CD14-positive monocyte (primary cell): Measurements from ENCODE around the gene RPS28. TPM values are rescaled to one million over a fixed set of nuclear protein-coding genes. Genes with fewer than 3 reads are reported as not detected.

ENCODE experiments used
- DNase-seq, 3 donors: peaks; one replicate each; pipeline ENCODE4 v3.0.0-alpha.2; 2011 to 2022
- H2AFZ ChIP-seq: 2 replicates; pipeline ENCODE4 v1.6.0; 2012; ENCODE audit warnings: mild to moderate bottlenecking, low read depth, low read length, inconsistent platforms; ENCODE audit not compliant: insufficient read depth, poor library complexity, severe bottlenecking
- H3K27ac ChIP-seq, 2 donors: 1 replicate in 1 of 2; 2 replicates in 1 of 2; pipeline ENCODE4 v1.5.1; 2012 to 2013; ENCODE audit warnings: low read length in 2 of 2, control low read depth in 1 of 2, inconsistent platforms in 1 of 2, low read depth in 1 of 2, mild to moderate bottlenecking in 1 of 2
- H3K27me3 ChIP-seq, 2 donors: one replicate each; pipeline versions ENCODE4 v1.6.0 to v1.6.1; 2011 to 2013; ENCODE audit warnings: low read length in 2 of 2; ENCODE audit not compliant: control insufficient read depth in 2 of 2, insufficient read depth in 2 of 2
- H3K36me3 ChIP-seq, 2 donors: replicated peaks in 1 of 2; 1 replicate in 1 of 2; 2 replicates in 1 of 2; pipeline versions ENCODE4 v1.5.1 to v1.6.1; 2012 to 2013; ENCODE audit warnings: low read length in 2 of 2, control low read depth in 1 of 2, inconsistent platforms in 1 of 2, mild to moderate bottlenecking in 1 of 2; ENCODE audit not compliant: insufficient read depth in 2 of 2, control insufficient read depth in 1 of 2
- H3K4me1 ChIP-seq, 2 donors: 1 replicate in 1 of 2; 2 replicates in 1 of 2; pipeline versions ENCODE4 v1.5.1 to v1.6.1; 2012 to 2013; ENCODE audit warnings: low read length in 2 of 2, control low read depth in 1 of 2, inconsistent platforms in 1 of 2, mild to moderate bottlenecking in 1 of 2, moderate library complexity in 1 of 2; ENCODE audit not compliant: insufficient read depth in 2 of 2, control insufficient read depth in 1 of 2
- H3K4me2 ChIP-seq: replicated peaks from 2 replicates; pipeline ENCODE3; 2012; ENCODE audit warnings: low read length, moderate library complexity, mild to moderate bottlenecking; ENCODE audit not compliant: poor library complexity, severe bottlenecking; ENCODE audit errors: extremely low read depth
- H3K4me3 ChIP-seq, 3 experiments: fragments of 200-600 bp in 1 of 3; sonication (generic) in 1 of 3; replicated peaks in 1 of 3; 1 replicate in 2 of 3; 2 replicates in 1 of 3; pipeline ENCODE4 v1.5.1; 2011 to 2013; ENCODE audit warnings: low read length in 3 of 3, mild to moderate bottlenecking in 3 of 3, control low read depth in 2 of 3, low read depth in 2 of 3, inconsistent platforms in 1 of 3, moderate library complexity in 1 of 3
- H3K79me2 ChIP-seq: 2 replicates; pipeline ENCODE4 v1.6.0; 2012; ENCODE audit warnings: mild to moderate bottlenecking, control low read depth, inconsistent platforms, low read length, moderate library complexity; ENCODE audit not compliant: insufficient read depth
- H3K9ac ChIP-seq: 2 replicates; pipeline ENCODE4 v1.6.0; 2017; ENCODE audit warnings: low read length, mild to moderate bottlenecking; ENCODE audit not compliant: insufficient read depth, poor library complexity, severe bottlenecking
- H3K9me3 ChIP-seq, 2 donors: replicated peaks in 1 of 2; 1 replicate in 1 of 2; 2 replicates in 1 of 2; pipeline versions ENCODE4 v1.5.1 to v1.6.1; 2012 to 2013; ENCODE audit warnings: low read length in 2 of 2, control low read depth in 1 of 2; ENCODE audit not compliant: control insufficient read depth in 1 of 2, insufficient read depth in 1 of 2
- H4K20me1 ChIP-seq: 2 replicates; pipeline ENCODE4 v1.6.0; 2012; ENCODE audit warnings: mild to moderate bottlenecking, low read length, control low read depth, moderate library complexity; ENCODE audit not compliant: insufficient read depth
- H3K27ac Mint-ChIP-seq, 7 donors: one replicate each; pipeline ENCODE4 v1.8.0; 2020; ENCODE audit warnings: mild to moderate bottlenecking in 7 of 7, mixed read lengths in 7 of 7, moderate library complexity in 6 of 7, inconsistent platforms in 2 of 7
- H3K27me3 Mint-ChIP-seq, 3 donors: one replicate each; pipeline ENCODE4 v1.8.0; 2021 to 2022; ENCODE audit warnings: low read depth in 3 of 3, mild to moderate bottlenecking in 3 of 3, mixed read lengths in 3 of 3, moderate library complexity in 3 of 3, inconsistent platforms in 1 of 3
- H3K36me3 Mint-ChIP-seq, 2 donors: one replicate each; pipeline ENCODE4 v1.8.0; 2020; ENCODE audit warnings: mixed read lengths in 2 of 2, inconsistent platforms in 1 of 2, mild to moderate bottlenecking in 1 of 2
- H3K4me1 Mint-ChIP-seq: one replicate; pipeline ENCODE4 v1.8.0; 2020; ENCODE audit warnings: mild to moderate bottlenecking, mixed read lengths
- H3K4me3 Mint-ChIP-seq, 2 donors: one replicate each; pipeline ENCODE4 v1.8.0; 2020; ENCODE audit warnings: mild to moderate bottlenecking in 2 of 2, mixed read lengths in 2 of 2, moderate library complexity in 1 of 2
- H3K9me3 Mint-ChIP-seq, 7 donors: one replicate each; pipeline ENCODE4 v1.8.0; 2020 to 2022; ENCODE audit warnings: mixed read lengths in 7 of 7, mild to moderate bottlenecking in 6 of 7, moderate library complexity in 6 of 7, inconsistent platforms in 2 of 7
- CTCF ChIP-seq: fragments of 200-600 bp; IDR thresholded peaks from one replicate; pipeline ENCODE4 v1.8.0; 2022; ENCODE audit warnings: antibody characterized with exemption, mild to moderate bottlenecking
- WGBS: methylation state at CpG from one replicate; pipeline ENCODE4 v1.1.5; 2013; ENCODE audit warnings: missing lambda C conversion rate; ENCODE audit not compliant: insufficient coverage; 5-methylcytosine and 5-hydroxymethylcytosine counted together
- intact Hi-C, 2 donors: fragments of 100-400 bp; cut with micrococcal nuclease; formaldehyde crosslinking; loops; one replicate each; pipeline versions ENCODE4 v1.15.0 to v1.15.1; 2023
- polyA plus RNA-seq, 3 donors: library from polyadenylated mRNA; depleted of rRNA in 1 of 3; unstranded in 2 of 3; stranded (reverse) in 1 of 3; fragments of 300-500 nt in 2 of 3; fragments of >200 nt in 1 of 3; fragmentation: Illumina TruSeq in 2 of 3; gene quantifications; 1 replicate in 2 of 3; 2 replicates in 1 of 3; pipeline ENCODE4 v1.2.3, GENCODE V29; 2012 to 2021

The RPS28 gene
- polyA plus RNA-seq, 3 donors = 539 to 1,104 (median 984) TPM

GRCh38 chr19:8335343-8336071 lies 14.2 kb downstream of the RPS28 start:
- peak overlapping the region; percentile 36 for H3K4me2 ChIP-seq
- no peak overlapping the region for H3K27ac ChIP-seq
- H3K4me3 ChIP-seq = no peak overlapping the region
- no peaks in the 10 kb centered on the region for H3K79me2 ChIP-seq
- H2AFZ ChIP-seq = peak overlapping the region; percentile 21
- no peak for DNase-seq
- intact Hi-C loops = no loop called here
- peaks cover 27 to 52% of the 10 kb centered on the region in 2 donors for H3K27me3 ChIP-seq
- TF ChIP-seq CTCF = no peak
- peaks cover 0 to 12% of the 10 kb centered on the region in 2 donors for H3K4me1 ChIP-seq
- WGBS = 3% methylated on average over 75 of the region's 79 CpGs
- peaks cover 70 to 82% (median 76%) of the 10 kb centered on the region in 3 donors for H3K27me3 Mint-ChIP-seq
- no peak overlapping the region for H3K27ac Mint-ChIP-seq
- H3K9ac ChIP-seq = no peak overlapping the region
- H3K36me3 Mint-ChIP-seq = no peaks in the 10 kb centered on the region
- H3K4me3 Mint-ChIP-seq = peak overlapping the region in 1 of 2 donors; percentile 67
- no peaks in the 10 kb centered on the region for H4K20me1 ChIP-seq
- H3K9me3 ChIP-seq = peaks cover 0 to 9% of the 10 kb centered on the region in 2 donors
- no peaks in the 10 kb centered on the region for H3K36me3 ChIP-seq
- peaks cover 4% of the 10 kb centered on the region for H3K4me1 Mint-ChIP-seq
- H3K9me3 Mint-ChIP-seq = peaks cover 0 to 10% (median 2%) of the 10 kb centered on the region in 7 donors

DNA sequence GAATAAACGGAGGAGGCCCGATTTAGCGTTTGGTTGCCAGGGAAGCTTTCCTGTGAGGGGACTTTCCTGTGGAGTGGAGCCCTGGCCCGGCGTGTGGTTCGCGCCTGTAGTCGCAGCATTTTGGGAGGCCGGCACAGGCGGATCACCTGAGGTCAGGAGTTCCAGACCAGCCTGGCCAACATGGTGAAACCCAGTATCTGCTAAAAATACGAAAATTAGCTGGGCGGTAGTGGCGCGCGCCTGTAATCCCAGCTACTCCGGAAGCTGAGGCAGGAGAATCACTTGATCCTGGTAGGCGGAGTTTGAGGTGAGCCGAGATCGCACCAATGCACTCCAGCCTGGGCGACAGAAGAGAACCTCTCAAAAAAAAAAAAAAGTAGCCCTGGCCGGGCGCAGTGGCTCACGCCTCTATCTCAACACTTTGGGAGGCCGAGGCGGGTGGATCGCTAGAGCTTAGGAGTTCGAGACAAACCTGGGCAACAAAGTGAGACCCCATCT lies 14.8 kb downstream of the RPS28 start:
- Histone ChIP-seq H3K27me3 (peaks cover 32 to 58% of the 10 kb centered on the region in 2 donors), H3K9me3 (peaks cover 0 to 9% of the 10 kb centered on the region in 2 donors), H4K20me1 (no peaks in the 10 kb centered on the region), H3K4me3 (no peak overlapping the region), H3K36me3 (no peaks in the 10 kb centered on the region), H3K4me1 (peaks cover 0 to 12% of the 10 kb centered on the region in 2 donors), H3K27ac (no peak overlapping the region), H3K4me2 (no peak overlapping the region), H3K79me2 (no peaks in the 10 kb centered on the region), H3K9ac (no peak overlapping the region), H2AFZ (peak overlapping the region; percentile 21)
- H3K4me3 Mint-ChIP-seq = peak overlapping the region in 1 of 2 donors; percentile 67
- no peaks in the 10 kb centered on the region for H3K36me3 Mint-ChIP-seq
- peaks cover 72 to 85% (median 80%) of the 10 kb centered on the region in 3 donors for H3K27me3 Mint-ChIP-seq
- H3K9me3 Mint-ChIP-seq = peaks cover 0 to 10% (median 2%) of the 10 kb centered on the region in 7 donors
- H3K27ac Mint-ChIP-seq = no peak overlapping the region
- no peak for DNase-seq
- 38% methylated on average over 18 of the region's 27 CpGs for WGBS
- H3K4me1 Mint-ChIP-seq = peaks cover 6% of the 10 kb centered on the region
- TF ChIP-seq CTCF = no peak
- intact Hi-C loops = no loop called here
